ENCODE measurements around the gene GPR63. TPM values are rescaled to one million over a fixed set of nuclear protein-coding genes. Genes with fewer than 3 reads are reported as not detected.
"Not testable (repeated sequence)": the region's sequence is repeated elsewhere in the genome, so short reads cannot be mapped to it uniquely, and the experiment has no call there.

The GPR63 gene, protein sequence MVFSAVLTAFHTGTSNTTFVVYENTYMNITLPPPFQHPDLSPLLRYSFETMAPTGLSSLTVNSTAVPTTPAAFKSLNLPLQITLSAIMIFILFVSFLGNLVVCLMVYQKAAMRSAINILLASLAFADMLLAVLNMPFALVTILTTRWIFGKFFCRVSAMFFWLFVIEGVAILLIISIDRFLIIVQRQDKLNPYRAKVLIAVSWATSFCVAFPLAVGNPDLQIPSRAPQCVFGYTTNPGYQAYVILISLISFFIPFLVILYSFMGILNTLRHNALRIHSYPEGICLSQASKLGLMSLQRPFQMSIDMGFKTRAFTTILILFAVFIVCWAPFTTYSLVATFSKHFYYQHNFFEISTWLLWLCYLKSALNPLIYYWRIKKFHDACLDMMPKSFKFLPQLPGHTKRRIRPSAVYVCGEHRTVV
- total RNA-seq: 1 to 10 TPM in 5 of 9 donors, under 1 TPM in 4; 0.31 to 2.7 (median 1.2) TPM
- under 1 TPM; 0.14 to 0.34 TPM for polyA plus RNA-seq
- long read RNA-seq, donor 1, full-length matches to known transcripts: 2 of 3 reads
- long read RNA-seq, donor 1, partial matches to known transcripts: 0 of 3 reads
- long read RNA-seq, donor 1, other reads (novel, unspliced or antisense): 1 of 3 reads
- long read RNA-seq, donor 2: 0 reads
- long read RNA-seq, donor 3, full-length matches to known transcripts: 2 of 2 reads
- long read RNA-seq, donor 3, partial matches to known transcripts: 0 of 2 reads
- long read RNA-seq, donor 3, other reads (novel, unspliced or antisense): 0 of 2 reads

DNA sequence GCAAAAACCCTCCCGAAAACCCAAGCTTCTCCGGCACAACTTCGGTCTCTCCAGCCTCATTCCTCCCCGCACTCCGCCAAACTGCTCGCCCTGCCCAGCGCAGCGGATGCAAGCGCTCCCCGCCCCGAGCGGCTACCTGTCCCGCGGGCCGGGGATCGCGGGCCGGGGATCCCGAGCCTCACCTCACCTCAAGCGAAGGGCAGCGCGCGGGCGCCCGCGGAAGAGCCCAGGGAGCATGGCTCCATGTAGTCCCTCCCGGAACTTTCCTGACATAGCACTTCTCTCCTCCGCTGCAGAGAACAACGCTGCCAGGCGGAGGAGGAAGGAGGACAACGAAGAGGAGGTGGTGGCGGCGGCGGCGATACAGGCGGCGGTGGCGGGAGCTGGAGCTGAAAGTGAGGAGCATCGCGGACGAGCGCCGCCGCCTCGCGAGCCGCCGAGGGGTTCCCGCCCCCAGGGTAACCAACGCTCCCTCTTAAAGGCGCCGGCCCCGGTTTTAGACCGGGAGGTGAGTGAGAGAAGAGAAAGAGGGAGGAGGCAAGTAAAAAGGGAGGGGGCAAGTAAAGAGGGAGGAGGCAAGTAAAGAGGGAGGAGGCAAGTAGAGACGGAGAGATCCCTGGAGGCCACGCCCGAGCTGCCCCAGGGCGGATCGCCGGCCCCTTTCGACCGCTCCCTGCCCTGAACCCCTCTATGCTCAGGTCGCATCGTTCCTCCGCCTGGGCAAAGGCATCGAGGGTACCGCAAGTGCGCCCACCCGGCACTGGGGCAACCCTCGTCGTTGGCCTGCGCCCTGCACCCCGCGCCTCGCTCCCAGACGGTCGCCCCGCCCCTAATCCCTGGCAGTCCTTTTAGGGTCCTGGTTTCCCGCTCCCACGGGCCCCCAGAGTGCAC lies at the start of gene GPR63:
GPR63 (minus strand) TSS at position 397 of the 891 bp plus-strand sequence. CDS start 37,746 bp downstream, outside the sequence.
- WGBS, 4 donors: 0 to 1% (median 0%) methylated on average over 54 to 80 of the region's 80 CpGs
- Histone ChIP-seq H3K9me3 (no peaks in the 10 kb centered on the region), H3K4me3 (peak within 1 kb of the TSS; percentile 49 to 92 (median 76)), H3K4me1 (peaks cover 0 to 19% (median 4%) of the 10 kb centered on the region in 12 donors), H3K27me3 (peaks cover 0 to 11% (median 0%) of the 10 kb centered on the region in 9 donors), H3K27ac (peak within 1 kb of the TSS in 7 of 12 donors; percentile 23 to 55 (median 33)), H3K36me3 (no peaks in the 10 kb centered on the region)
- ATAC-seq (peak; percentile 60 to 94 (median 89)), DNase-seq (peak; percentile 45 to 82 (median 59))
- TF ChIP-seq, protein P1, sequence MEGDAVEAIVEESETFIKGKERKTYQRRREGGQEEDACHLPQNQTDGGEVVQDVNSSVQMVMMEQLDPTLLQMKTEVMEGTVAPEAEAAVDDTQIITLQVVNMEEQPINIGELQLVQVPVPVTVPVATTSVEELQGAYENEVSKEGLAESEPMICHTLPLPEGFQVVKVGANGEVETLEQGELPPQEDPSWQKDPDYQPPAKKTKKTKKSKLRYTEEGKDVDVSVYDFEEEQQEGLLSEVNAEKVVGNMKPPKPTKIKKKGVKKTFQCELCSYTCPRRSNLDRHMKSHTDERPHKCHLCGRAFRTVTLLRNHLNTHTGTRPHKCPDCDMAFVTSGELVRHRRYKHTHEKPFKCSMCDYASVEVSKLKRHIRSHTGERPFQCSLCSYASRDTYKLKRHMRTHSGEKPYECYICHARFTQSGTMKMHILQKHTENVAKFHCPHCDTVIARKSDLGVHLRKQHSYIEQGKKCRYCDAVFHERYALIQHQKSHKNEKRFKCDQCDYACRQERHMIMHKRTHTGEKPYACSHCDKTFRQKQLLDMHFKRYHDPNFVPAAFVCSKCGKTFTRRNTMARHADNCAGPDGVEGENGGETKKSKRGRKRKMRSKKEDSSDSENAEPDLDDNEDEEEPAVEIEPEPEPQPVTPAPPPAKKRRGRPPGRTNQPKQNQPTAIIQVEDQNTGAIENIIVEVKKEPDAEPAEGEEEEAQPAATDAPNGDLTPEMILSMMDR (IDR thresholded peaks at IDR 0.05): no peak
- peak in 1 of 2 donors; percentile 24 for TF ChIP-seq POLR2A (IDR thresholded peaks at IDR 0.05)
- intact Hi-C loops (cut with DNase I): loop anchor here in 1 of 10 donors (5.0 kb wide), 1 partner anchor 60 kb away; the partner anchor contains the start of gene NDUFAF4

DNA sequence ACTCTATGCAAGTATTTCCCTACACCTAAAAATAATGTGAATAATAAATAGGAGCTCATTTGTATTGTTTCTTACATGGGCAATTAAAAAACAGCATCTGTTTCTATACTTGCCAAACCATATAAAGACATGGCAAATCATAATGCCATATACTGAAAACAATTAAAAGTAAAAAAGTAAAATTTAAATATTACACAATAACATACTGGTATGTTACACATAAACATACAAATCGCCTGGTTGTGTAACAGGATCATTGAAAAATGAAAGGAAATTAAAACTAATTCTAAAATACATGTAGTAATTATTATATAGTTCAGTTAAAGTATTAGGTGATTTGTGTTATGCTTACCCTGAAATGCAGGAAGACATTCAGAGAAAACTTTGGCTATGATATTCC lies 49.2 kb upstream of the GPR63 start:
- 86 to 89% (median 89%) methylated on average over 1 of the region's 1 CpG for WGBS, 4 donors
- H3K4me3 ChIP-seq: no peak overlapping the region
- ATAC-seq (no peak), DNase-seq (no peak)
- no peaks in the 10 kb centered on the region for H3K9me3 ChIP-seq
- no peak overlapping the region for H3K27ac ChIP-seq
- intact Hi-C loops (cut with DNase I): no loop called here
- H3K36me3 ChIP-seq: peaks cover 0 to 26% (median 17%) of the 10 kb centered on the region in 9 donors
- TF ChIP-seq, protein P1 (IDR thresholded peaks at IDR 0.05): no peak
- no peak for TF ChIP-seq POLR2A (IDR thresholded peaks at IDR 0.05)
- H3K27me3 ChIP-seq: no peaks in the 10 kb centered on the region
- H3K4me1 ChIP-seq: no peaks in the 10 kb centered on the region

DNA sequence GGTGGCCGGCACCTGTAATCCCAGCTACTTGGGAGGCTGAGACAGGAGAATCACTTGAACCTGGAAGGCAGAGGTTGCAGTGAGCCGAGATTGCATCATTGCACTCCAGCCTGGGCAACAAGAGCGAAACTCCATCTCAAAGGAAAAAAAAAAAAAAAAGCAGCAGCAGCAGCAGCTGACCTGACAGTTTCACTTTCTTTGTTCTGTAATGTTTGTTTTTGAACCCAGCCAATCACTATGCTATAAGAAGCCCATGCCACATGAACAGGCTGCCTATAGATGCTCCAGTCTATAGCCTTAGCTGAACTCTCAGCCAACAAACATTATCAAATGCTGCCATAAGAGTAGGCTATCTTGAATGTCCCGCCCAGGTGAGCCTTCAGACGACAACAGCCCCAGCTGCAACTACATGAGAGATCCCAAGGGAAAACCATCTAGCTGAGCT lies 47.9 kb upstream of the GPR63 start:
- H3K27me3 ChIP-seq; DNase-seq; ATAC-seq; intact Hi-C loops (cut with DNase I); H3K9me3 ChIP-seq; H3K27ac ChIP-seq; H3K4me3 ChIP-seq; H3K4me1 ChIP-seq: not testable (repeated sequence)
- H3K36me3 ChIP-seq: peaks cover 0 to 13% (median 5%) of the 10 kb centered on the region in 9 donors
- 76 to 84% (median 78%) methylated on average over 5 of the region's 5 CpGs for WGBS, 4 donors

DNA sequence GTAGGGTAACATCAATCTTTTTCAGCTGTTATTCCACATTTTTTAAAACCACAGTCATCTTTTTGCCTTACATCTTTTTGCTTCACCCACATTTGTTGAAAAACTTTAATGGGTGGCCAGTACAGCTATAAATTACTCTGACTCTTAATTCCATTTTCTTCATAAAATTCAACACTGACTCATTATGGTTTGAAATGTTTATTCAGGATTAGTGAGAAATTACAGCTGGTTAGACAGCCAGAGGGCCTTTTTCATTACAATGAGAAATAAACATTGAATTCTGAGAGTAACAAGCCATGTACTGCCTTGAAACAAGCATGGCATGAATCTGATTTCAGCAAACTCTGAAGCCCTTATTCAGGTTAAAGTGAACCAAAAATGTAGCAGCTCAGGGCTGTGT lies 40.9 kb upstream of the GPR63 start:
- Histone ChIP-seq H3K4me3 (no peak overlapping the region), H3K27ac (no peak overlapping the region), H3K36me3 (no peaks in the 10 kb centered on the region), H3K4me1 (no peaks in the 10 kb centered on the region), H3K9me3 (no peaks in the 10 kb centered on the region), H3K27me3 (no peaks in the 10 kb centered on the region)
- intact Hi-C loops (cut with DNase I): no loop called here
- DNase-seq: no peak
- TF ChIP-seq, protein P1 (IDR thresholded peaks at IDR 0.05): no peak
- no peak for TF ChIP-seq POLR2A (IDR thresholded peaks at IDR 0.05)
- ATAC-seq: no peak
